MG63 (cell line): ENCODE results near the gene PDE4D. TPM values are rescaled to one million over a fixed set of nuclear protein-coding genes. Genes with fewer than 3 reads are reported as not detected.

Source experiments
- DNase-seq: peaks from one replicate; pipeline ENCODE4 v3.0.0-alpha.2; 2020
- H3K27me3 ChIP-seq: fragments of 250-450 bp; sonication (Bioruptor Pico); 2 replicates; pipeline ENCODE4 v1.5.1; 2020; ENCODE audit warnings: mild to moderate bottlenecking, moderate library complexity
- H3K36me3 ChIP-seq: fragments of 250-450 bp; sonication (Bioruptor Pico); 2 replicates; pipeline ENCODE4 v1.5.1; 2020; ENCODE audit warnings: mild to moderate bottlenecking, moderate library complexity
- H3K4me3 ChIP-seq: fragments of 250-450 bp; sonication (Bioruptor Pico); 2 replicates; pipeline ENCODE4 v1.5.1; 2020; ENCODE audit warnings: mild to moderate bottlenecking, moderate library complexity
- H3K9me3 ChIP-seq: fragments of 250-450 bp; sonication (Bioruptor Pico); 2 replicates; pipeline ENCODE4 v1.5.1; 2020; ENCODE audit warnings: mild to moderate bottlenecking, moderate library complexity
- total RNA-seq: library from RNA; depleted of rRNA; stranded (reverse); fragments of >200 nt; shearing (Covaris generic); gene quantifications from 2 replicates; pipeline ENCODE4 v1.2.3, GENCODE V29; 2014; ENCODE audit warnings: low replicate concordance

PDE4D gene
- total RNA-seq, 1 experiment from 2014 or later: 3.1 TPM

DNA sequence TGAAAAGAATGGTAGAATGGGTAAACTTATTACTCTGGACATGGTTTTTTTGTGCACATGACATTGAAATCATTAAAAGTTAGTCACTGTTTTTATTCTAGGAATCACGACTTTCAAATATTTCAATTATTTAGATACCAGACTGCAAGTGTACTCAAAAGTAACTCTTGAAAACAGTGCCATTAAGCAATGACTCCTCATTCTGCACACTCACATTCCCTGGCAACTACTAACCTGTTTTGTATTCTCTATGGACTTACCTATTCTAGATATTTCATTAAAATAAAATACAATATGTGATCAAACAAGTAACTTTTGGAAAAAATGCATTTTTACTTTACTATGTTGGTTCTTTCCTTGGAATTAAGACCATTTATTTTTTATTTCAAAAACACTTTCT, 607.0 kb downstream of the PDE4D start:
- Histone ChIP-seq H3K27me3 (no peaks in the 10 kb centered on the region), H3K9me3 (no peaks in the 10 kb centered on the region; the same call in 1 of the 2 replicates), H3K36me3 (no peaks in the 10 kb centered on the region), H3K4me3 (no peak overlapping the region)
- no peak for DNase-seq

DNA sequence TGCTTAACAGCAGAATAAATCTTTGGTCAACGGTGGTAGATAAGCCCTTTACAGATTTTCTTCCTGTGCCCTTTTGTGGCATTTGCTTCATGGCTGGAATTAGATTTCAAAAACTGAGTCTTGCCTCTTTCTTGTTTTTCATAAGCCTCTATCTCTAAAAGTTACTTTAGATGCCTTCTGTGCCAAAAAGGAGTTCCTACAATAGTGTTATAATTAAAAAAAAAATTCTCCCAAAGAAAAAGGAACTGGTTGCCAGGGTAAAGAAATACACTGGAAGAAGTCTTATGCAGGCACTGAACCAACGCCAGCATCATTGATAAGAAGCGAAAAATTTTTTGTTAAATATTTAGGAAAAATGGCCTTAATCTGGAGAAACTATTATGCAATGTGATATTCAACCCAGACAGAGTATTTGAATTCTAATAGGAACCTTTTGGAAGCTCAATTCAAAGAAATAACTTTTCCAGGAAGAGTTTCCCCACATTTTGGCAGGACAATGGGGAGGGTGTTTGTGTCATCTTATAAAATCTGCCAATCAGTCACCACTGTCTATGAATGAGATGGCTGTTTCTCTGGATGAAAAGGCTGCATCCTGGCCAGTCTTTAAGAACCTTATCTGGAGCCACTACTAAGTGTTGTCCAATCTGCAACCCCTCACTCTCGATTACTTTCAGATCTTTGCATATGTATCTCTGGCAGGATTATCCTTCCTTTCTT, 608.1 kb downstream of the PDE4D start:
- H3K36me3 ChIP-seq: no peaks in the 10 kb centered on the region
- no peak for DNase-seq

DNA sequence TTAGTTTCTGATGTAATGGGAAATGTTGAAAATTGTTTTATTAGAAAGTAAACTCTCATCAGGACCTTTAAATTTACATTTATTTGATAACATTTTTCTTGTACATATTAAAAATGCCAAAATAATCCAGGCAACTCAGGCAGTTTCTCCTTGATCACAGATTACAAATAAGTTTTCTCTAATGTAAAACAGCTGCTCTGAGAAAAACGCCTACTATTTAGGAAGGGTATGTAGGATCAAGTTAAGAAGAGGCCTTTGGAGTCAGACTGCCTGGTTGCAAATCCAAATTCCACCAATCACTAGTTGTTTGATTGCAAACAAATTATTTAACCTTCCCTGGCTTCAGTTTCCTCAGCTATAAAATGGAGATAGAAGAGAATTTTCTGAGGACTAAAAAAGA, 610.8 kb downstream of the PDE4D start:
- no peaks in the 10 kb centered on the region for H3K36me3 ChIP-seq
- no peak overlapping the region for H3K4me3 ChIP-seq
- H3K27me3 ChIP-seq: no peaks in the 10 kb centered on the region
- no peak for DNase-seq
- H3K9me3 ChIP-seq: no peaks in the 10 kb centered on the region

More for the DNA sequence above, 608.1 kb downstream of the PDE4D start:
- Histone ChIP-seq H3K9me3 (no peaks in the 10 kb centered on the region), H3K4me3 (no peak overlapping the region), H3K27me3 (no peaks in the 10 kb centered on the region)

DNA sequence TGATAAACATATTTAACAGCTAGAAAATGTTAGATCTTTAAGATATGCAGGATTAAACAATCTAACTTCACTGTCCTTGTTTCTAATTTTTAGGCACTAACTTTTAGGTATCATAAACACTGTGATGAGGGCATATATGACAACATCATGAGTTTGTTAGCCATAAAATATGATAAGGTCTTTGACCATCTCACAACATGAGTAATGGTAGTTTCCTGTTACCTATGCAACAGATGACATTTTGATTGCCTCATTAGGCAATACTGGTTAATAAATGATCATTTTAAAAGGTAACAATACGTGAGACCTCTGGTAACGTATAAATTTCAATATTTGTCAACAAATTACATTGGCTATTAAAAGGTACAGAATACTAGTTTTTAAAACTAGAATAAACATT, 613.5 kb downstream of the PDE4D start:
- Histone ChIP-seq H3K27me3 (no peaks in the 10 kb centered on the region), H3K4me3 (no peak overlapping the region), H3K9me3 (no peaks in the 10 kb centered on the region), H3K36me3 (no peaks in the 10 kb centered on the region)
- DNase-seq: no peak

DNA sequence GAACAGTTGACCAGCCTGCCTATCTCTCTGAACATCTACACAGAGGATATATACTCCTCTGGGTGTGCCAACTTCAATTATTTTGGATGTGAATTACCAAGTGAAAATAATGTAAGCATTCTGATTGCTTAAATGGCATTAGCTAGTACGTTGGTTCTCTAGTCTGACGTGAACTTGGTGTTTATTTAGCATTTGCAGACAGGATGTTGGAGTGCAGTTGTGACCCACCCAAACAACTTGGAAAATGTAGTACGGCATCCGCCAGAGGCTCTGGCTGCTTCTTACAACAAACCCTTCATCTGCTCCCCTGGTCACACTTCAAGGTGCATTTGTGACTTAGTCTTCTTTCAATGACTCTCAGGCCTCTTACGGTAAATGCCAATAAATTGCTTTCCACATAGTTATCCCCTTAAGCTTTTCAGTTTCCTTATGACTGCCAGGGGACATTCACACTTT, 616.6 kb downstream of the PDE4D start:
- Histone ChIP-seq H3K36me3 (no peaks in the 10 kb centered on the region), H3K4me3 (no peak overlapping the region), H3K27me3 (no peaks in the 10 kb centered on the region), H3K9me3 (no peaks in the 10 kb centered on the region)
- DNase-seq: no peak

DNA sequence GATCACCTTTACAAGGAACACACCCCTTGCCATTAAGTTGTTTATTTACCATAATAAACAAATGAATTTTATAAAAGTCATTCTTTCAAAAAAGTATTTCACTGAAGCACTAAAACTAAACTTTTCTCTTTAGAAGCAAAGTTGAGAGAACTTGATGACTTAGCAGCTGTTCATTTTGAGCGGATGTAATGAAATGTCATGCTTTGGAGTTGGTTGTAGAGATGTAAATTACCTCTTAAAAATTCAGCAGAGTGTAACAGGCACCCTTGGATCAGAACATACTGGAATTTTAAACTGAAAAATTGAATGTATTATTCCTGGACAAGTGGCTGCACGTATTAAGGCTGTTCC, 617.2 kb downstream of the PDE4D start:
- Histone ChIP-seq H3K36me3 (no peaks in the 10 kb centered on the region), H3K9me3 (no peaks in the 10 kb centered on the region), H3K4me3 (peak overlapping the region; percentile 49), H3K27me3 (no peaks in the 10 kb centered on the region)
- no peak for DNase-seq

DNA sequence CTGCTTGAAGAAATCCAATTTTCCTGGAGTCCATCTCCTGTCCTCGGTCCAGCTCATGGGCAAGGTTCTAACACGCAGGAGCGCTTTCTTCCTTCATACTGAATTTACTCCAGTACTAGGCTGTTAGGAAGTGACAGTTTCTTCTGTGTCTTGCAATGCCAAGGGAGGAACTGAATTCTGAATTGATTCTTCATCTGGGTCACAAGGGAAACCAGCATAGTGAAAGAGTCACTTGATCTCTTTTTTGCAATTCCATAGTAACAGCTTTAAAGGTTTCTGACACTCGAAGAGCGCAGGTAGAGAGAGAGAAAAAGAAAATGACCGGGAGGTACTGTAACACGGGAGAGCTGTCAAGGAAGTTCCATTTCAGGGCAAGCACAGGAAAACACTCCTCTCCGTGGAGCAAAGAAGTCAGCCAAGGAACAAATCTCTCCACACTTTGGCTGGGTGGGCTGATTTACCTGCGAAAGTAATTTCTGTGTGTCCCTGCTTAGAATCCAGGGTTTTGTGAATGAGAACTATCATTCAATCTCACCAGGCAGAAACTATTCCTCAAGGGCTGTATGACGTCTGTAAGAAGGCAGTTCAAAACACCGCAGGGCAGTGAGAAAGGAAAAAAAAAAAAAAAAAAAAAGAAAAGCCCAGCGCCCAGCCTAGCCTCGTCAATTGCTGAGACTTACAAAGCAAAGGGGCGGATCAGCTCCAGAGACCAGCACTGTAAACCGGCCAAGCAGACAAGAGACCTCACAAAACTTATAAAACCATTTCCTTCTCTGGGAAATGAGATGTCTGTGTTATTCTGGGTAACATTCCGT, 617.8 kb downstream of the PDE4D start:
- H3K36me3 ChIP-seq: no peaks in the 10 kb centered on the region
- no peaks in the 10 kb centered on the region for H3K27me3 ChIP-seq
- DNase-seq: peak; percentile 64
- peak overlapping the region; percentile 49 for H3K4me3 ChIP-seq
- H3K9me3 ChIP-seq: no peaks in the 10 kb centered on the region

DNA sequence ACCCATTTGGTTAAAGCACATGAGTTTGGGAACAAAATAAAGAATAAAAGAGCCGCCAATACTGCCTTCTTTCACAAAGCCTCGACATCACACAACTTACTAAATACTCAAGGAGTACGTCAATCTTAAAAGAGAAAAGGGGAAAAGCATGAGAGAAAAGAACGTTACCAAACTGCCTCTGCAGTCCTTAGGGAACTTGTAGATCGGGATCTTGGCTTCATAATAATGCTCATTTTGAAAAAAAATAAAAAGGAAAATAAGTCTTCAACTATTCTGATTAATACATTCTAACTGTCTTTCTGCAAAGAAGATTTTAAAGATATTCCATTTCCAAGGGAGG, 618.4 kb downstream of the PDE4D start:
- peak overlapping the region; percentile 49 for H3K4me3 ChIP-seq
- no peaks in the 10 kb centered on the region for H3K36me3 ChIP-seq
- H3K9me3 ChIP-seq: no peaks in the 10 kb centered on the region
- no peaks in the 10 kb centered on the region for H3K27me3 ChIP-seq
- no peak for DNase-seq

DNA sequence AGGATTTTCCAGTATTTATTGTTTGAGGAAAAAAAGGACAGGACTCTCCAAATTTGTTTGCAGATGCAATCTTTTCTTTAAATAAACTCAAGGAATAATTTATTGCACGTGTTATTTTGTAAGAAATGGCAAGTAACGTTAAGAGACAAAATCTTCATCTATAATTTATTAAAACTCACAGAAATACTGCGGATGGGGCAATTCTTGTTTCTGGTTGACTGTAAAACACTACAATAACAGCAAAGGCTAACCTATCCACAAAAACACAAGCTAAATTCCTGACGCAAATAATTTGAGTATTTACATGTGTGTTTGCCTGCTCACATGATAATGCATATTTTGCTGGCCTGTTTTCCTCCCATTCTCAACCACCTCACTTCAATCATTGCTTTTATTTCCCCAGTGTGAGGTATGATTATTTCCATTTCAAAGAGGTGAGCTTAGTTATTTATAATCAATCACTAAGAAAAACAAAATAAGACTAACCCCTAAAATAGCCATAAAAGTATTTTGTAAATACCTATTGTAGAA, 619.4 kb downstream of the PDE4D start:
- no peak for DNase-seq
- H3K9me3 ChIP-seq: no peaks in the 10 kb centered on the region
- peak overlapping the region; percentile 49 for H3K4me3 ChIP-seq
- no peaks in the 10 kb centered on the region for H3K27me3 ChIP-seq
- H3K36me3 ChIP-seq: no peaks in the 10 kb centered on the region

DNA sequence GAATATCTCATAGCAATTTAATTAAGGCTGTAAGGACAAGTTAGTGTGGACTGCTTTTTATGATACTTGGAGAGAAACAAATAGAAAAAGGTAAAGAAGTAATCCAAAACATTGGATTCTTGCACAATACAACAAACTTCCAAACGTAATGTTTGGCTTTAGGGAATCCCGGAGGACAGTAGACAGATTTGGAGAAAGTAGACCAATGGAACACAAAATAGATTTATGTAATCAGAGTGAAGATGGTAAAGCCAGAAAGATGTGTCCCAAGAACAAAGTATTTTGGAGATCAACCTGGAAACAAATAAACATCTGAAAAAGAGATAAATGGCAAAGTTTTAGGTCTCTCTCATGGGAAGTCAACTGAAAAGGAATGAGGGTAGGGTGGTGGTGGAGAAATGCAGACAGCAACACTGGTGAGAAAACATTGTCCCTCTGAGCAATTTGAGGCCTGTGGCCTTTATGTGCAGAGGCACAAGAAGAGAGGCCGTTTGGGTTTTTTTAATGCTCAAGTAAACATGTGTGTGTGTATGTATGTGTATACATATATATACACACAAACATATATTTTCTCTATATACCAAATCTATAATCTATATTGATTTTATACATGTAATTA, 620.6 kb downstream of the PDE4D start:
- H3K36me3 ChIP-seq: no peaks in the 10 kb centered on the region
- H3K4me3 ChIP-seq: peak overlapping the region; percentile 1; the same call in 1 of the 2 replicates
- H3K9me3 ChIP-seq: no peaks in the 10 kb centered on the region
- no peaks in the 10 kb centered on the region for H3K27me3 ChIP-seq
- no peak for DNase-seq

DNA sequence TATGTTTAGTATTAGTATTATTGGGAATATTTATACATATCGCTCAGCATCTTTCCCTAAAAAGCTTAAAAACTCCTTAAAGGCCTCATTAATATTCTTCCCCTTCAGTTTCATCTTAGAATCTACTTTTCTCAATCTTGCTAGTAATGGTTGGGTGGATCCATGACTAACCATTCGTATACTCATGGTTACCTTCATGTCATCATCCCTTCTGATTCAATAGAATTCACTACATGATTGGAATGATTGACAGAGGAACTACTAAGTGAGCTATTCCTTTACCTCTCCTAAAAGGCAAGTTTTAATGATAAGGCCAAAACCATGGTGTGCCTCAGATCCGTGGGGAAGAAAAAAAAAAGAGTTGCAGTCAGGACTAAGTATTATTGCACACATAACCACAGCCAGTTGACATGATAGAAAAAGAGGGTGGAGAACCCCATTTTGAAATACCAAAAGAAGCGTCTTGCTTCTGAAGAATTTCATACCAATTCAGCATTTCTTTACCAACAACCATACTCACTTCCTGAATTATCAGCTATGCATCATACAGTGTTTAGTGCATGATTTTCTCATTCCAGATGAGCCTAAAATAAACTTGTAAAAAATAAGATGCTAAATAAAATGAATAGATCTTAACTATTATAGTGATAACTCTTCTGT, 624.6 kb downstream of the PDE4D start:
- Histone ChIP-seq H3K27me3 (no peaks in the 10 kb centered on the region), H3K4me3 (no peak overlapping the region), H3K36me3 (no peaks in the 10 kb centered on the region), H3K9me3 (no peaks in the 10 kb centered on the region)
- no peak for DNase-seq

DNA sequence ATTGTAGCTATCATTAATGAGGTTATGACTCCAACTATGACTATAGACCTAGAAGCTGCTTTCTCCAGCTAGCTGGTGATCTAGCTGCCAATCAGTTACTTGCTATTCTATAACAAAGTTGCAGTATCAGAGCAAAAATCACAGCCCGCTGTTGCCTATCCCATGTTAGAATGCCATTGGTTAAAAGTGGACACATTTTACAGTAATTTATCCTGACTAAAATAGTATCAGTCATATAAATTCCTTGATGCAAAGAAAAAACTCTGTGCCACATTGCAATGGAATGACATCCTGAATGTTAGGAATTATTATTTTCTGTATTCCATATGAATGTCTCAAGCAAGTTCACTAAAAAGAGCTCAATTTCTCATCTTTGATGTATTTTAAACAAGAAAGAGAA, 626.5 kb downstream of the PDE4D start:
- no peak for DNase-seq
- H3K27me3 ChIP-seq: no peaks in the 10 kb centered on the region
- no peaks in the 10 kb centered on the region for H3K36me3 ChIP-seq
- H3K9me3 ChIP-seq: no peaks in the 10 kb centered on the region
- H3K4me3 ChIP-seq: no peak overlapping the region

DNA sequence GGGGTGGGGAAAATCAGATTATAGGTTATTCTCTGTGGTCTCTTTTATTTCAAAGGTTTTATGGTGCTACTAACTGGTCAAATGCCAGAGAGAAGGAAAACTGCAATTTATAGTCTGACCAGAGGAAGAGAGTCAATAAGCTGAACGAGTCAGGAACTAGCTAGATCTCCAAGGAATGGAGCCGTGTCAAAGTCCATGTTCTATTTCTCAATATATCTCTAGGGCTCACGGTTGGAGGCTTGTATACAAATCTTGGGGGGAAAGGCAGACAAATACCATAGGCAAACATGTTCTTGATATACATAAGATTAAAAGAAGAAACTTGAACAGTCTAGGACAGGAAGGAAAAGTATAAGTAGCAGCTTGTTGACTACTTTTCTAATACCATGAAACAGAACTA, 627.1 kb downstream of the PDE4D start:
- no peak for DNase-seq
- no peaks in the 10 kb centered on the region for H3K9me3 ChIP-seq

DNA sequence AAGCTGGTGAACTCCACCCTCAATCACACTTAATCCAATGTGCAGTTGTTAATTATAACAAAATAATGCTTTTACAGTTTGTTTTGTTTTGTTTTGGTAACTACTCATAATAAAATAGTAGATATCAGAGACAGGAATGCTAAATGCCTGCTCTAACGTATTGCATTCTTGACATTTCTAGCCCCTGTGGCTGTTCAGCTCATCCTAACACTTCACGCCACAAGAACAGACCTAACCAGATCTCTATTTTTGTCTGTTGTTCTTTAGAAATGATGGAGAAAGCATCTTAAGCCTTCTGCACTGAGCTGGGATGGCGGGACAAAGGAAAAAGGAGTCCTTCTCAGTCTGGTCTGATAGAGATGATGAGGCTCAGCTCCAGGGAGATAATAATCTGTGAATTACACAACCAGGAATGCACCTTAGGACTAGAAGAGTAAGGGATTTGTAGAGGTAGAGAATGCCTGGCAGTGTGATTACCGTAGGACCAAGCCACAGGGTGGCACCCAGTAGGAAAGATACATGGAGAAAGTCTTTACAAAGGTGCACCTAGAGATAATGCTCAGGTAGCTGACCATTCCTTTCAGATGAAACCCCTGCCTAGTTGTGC, 628.8 kb downstream of the PDE4D start:
- Histone ChIP-seq H3K9me3 (no peaks in the 10 kb centered on the region), H3K36me3 (no peaks in the 10 kb centered on the region), H3K4me3 (no peak overlapping the region), H3K27me3 (no peaks in the 10 kb centered on the region)
- DNase-seq: no peak

More for the DNA sequence above, 627.1 kb downstream of the PDE4D start:
- Histone ChIP-seq H3K27me3 (no peaks in the 10 kb centered on the region), H3K36me3 (no peaks in the 10 kb centered on the region), H3K4me3 (no peak overlapping the region)

DNA sequence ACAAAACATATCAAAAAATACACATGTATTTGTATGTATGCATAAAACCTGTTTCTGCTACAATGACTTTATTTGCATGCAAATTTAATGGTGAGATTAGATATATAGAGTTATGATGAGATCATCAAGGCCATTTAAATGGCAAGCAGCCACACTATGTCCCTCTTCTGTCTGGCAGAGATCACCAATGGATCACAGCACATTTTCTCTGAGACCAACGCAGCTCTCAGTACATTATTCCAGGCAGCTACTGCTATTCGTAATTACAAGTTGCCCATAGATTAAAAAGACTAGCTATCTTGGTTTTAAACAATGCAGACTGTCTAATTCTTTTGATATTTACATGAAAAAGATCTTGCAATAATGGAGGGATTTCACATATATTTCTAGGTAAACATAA, 629.5 kb downstream of the PDE4D start:
- H3K9me3 ChIP-seq: no peaks in the 10 kb centered on the region
- H3K36me3 ChIP-seq: no peaks in the 10 kb centered on the region
- H3K4me3 ChIP-seq: no peak overlapping the region
- no peak for DNase-seq
- H3K27me3 ChIP-seq: no peaks in the 10 kb centered on the region

DNA sequence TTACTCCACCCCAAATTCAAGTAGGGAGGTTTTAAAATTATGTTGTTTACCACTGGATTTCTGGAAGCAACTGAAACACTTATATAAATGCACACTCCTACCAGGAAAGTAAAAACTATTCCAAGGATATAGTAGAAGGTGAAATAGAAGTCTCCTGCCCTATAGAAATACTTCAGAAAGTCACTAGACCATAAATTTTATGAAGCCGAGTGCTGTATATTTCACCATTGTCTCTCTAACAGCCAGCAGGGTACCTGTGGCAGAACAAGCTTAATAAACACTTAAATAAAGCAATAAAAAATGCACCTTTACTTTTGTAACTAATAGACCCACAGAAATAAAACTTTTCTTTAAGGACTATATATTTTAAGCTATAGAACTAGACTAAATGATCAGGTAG, 631.6 kb downstream of the PDE4D start:
- no peaks in the 10 kb centered on the region for H3K27me3 ChIP-seq
- DNase-seq: no peak

More for the DNA sequence above, 631.6 kb downstream of the PDE4D start:
- H3K9me3 ChIP-seq: no peaks in the 10 kb centered on the region
- H3K4me3 ChIP-seq: no peak overlapping the region
- no peaks in the 10 kb centered on the region for H3K36me3 ChIP-seq
